ENCODE measurements around the gene ADARB1.

DNA sequence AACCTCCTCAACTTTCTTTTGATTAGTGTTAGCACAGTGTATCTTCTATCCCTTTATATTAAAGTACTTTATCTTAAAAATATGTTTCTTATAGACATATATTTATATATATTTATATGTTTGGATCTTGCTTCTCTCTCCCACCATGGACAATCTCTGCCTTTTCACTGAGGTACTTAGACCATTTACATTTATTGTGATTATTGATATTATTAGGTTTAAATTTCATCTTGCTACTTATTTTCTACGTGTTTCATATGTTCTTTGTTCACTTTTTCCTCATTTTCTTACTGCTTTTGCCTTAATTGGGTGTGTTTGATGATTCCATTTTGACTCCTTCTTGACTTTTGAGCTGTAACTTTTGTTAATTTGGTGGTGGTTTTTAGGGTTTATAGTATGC lies 142.6 kb downstream of the ADARB1 start:
- TF ChIP-seq, protein P1, sequence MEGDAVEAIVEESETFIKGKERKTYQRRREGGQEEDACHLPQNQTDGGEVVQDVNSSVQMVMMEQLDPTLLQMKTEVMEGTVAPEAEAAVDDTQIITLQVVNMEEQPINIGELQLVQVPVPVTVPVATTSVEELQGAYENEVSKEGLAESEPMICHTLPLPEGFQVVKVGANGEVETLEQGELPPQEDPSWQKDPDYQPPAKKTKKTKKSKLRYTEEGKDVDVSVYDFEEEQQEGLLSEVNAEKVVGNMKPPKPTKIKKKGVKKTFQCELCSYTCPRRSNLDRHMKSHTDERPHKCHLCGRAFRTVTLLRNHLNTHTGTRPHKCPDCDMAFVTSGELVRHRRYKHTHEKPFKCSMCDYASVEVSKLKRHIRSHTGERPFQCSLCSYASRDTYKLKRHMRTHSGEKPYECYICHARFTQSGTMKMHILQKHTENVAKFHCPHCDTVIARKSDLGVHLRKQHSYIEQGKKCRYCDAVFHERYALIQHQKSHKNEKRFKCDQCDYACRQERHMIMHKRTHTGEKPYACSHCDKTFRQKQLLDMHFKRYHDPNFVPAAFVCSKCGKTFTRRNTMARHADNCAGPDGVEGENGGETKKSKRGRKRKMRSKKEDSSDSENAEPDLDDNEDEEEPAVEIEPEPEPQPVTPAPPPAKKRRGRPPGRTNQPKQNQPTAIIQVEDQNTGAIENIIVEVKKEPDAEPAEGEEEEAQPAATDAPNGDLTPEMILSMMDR (optimal IDR thresholded peaks at IDR 0.05 in 1 of 3, IDR thresholded peaks at IDR 0.05 in 1 of 3, conservative IDR thresholded peaks at IDR 0.05 in 1 of 3; ENCODE audit: extremely low read depth in 1 of 3, insufficient read depth in 2 of 3, low read length in 3 of 3) = no peak
- no peak for TF ChIP-seq EZH2 (IDR thresholded peaks at IDR 0.05; ENCODE audit: low read length)
